Measurements from ENCODE around the gene PTPN1.
"Not testable (repeated sequence)": the region's sequence is repeated elsewhere in the genome, so short reads cannot be mapped to it uniquely, and the experiment has no call there.

Gene PTPN1

GRCh38 chr20:50620459-50620858 is 110.3 kb downstream of the PTPN1 start:
- not testable (repeated sequence) for FAIRE-seq

DNA sequence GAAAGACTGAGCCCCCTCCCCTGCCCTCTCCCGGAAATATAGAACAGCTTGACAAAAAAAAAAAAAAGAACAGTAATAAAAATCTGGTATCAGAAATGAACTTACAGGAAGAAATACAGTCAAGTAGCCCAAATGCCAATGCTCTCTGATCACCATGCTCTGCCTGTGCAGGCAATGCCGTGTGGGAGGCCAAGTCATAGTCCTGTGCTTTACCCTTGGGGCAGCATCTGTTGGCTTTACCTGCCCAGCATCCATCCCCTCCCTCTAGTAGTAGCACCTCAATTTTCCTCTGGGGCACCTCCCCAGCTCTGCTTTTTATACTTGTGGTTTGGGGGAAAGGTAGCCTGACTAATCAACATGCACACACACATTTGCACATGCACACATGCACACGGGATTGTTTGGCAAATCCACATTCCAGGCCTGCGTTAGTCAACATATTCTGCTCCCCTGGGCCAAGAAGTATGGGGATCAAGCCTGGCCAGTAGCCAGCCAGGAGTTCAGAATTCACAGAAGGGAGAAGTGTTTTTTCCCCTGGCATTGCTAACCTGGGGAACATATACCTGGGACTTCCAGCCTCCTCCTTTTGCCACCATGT is 111.0 kb downstream of the PTPN1 start:
- no peak for FAIRE-seq

DNA sequence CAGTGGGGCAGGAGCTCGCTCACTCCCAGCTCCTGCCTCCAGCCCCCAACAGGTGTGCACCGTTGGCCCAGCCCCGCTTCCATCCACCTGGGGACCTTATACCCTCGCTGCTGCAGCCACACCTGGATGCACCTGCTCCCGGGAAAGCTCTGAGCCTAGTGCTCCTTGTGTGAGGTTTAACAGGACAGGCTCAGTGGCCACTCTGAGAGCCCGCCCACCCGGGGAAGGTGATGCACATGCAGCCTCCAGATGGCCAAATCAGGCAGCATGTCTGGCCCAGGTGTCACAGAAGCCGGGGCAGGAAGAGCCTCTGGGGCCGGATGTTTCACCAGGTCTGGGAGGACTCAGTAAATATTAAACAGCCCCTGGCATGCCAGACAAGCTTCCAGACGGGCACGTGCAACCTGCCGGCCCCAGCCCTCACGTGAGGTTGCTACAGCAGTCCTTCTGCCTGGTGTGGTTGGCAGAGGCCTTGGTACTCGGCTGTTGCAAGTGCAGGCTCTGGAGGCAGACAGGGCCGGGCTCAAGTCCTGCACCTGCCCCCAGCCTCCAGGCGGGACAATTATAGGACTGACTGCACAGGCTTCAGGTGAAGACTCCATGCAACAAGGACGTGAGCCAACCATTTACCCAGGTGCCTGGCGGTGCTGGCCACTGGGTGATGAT is 114.3 kb downstream of the PTPN1 start:
- no peak for FAIRE-seq

- FAIRE-seq, result no peak
Observed at GRCh38 chr20:50625986-50626677, 115.9 kb downstream of the PTPN1 start.

- no peak for FAIRE-seq
Observed at GRCh38 chr20:50627747-50628146, 117.6 kb downstream of the PTPN1 start.

DNA sequence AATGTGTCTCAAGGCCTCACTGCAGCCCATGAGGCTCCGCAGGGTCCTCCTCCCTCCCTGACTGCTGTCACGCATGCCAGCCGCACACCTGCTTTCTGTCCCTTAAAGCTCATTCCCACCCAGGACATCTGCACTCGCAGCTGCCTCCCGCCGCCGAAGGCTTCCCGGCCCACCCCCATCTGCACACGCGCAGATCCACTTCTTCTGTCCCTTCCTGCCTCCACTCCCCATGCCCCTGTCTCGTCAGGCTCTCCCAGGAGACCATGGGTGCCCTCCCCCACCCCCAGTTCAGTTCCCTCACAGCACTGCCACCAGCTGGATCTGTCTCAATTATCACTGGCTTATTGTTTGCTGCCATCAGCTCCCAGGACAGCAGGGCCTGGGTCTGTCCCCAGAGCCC is 118.1 kb downstream of the PTPN1 start:
- FAIRE-seq, result no peak

DNA sequence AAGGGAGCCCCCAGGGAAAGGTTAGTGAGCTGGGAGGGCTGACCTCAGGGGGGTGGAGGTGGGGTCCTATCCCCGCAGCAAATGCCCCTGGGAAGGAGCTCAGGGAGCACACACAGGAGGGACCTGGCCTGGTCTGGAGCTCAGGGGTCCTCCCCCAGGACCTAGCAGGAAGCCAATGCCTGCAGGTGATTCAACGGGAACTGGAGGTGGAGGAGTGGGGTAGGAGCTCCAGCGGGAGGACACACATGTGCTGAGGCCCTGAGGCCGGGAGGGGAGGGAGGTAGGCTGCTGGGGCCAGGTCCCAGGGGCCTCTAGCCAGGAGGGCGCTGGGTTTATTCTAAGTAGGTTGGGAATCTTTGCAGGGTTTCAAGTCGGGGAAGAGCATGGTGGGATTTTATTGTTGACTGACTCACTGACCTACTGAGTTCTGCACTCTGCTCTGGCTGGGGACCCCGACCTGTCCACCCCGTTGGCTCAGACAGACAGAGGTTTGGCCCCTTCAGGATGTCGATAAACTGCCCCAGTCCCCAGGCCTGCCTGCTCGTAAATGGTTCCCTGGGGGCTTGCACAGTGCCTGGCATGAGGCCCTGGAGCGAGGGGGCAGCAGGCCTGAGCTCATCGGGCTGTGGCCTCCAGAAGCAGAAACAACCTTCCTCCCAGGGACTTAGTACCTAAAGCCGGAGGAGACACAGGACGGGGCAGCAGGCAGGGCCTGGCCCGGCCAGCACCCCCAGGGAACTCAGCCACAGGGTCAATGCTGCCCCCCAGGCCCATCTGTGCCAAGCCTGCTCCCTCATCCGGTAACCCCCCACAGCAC is 118.9 kb downstream of the PTPN1 start:
- FAIRE-seq, result no peak

GRCh38 chr20:50629670-50630045 is 119.5 kb downstream of the PTPN1 start:
- no peak for FAIRE-seq

GRCh38 chr20:50630578-50631263 is 120.5 kb downstream of the PTPN1 start:
- FAIRE-seq, result no peak

DNA sequence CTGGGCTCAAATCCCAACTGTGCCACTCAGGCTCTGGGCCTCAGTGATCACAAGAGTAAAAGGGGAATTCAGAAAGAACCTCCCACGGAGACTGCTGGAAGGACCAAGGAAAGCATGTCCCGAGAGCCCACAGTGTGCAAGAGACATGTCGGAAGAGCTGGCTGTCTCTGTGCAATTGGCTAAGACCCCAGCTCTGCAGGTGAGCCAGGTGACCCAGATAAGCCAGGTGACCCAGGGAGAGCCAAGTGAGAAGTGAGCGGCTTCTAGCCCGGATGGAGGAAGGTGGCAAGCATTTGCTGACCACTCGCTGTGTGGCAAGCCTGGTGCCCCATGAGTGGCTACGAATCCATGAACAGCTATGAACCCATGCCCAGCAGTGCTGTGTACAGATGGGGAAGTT is 122.1 kb downstream of the PTPN1 start:
- no peak for FAIRE-seq

DNA sequence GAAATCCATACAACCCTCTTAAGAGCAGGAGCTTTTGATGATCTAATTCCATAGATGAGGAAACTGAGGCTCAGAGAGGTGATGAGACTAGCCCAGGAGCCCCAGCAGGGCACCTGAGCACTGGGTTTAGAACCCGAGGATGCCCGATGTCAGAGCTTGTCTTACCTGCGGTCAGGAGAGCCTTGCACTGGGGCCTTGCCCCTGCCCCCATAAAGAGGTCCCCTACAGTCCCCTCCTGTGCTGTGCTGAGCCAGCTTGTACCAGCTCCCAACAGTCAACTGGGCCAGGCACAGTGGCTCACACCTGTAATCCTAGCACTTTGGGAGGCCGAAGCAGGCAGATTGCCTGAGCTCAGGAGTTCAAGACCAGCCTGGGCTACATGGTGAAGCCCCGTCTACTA is 122.5 kb downstream of the PTPN1 start:
- no peak for FAIRE-seq

GRCh38 chr20:50633361-50633760 is 123.2 kb downstream of the PTPN1 start:
- no peak for FAIRE-seq

GRCh38 chr20:50634191-50634590 is 124.0 kb downstream of the PTPN1 start:
- FAIRE-seq, result no peak

Data from TTC549 (cell line).